OCI-LY7 (cell line): Measurements from ENCODE around the gene OR1F1. TPM values are rescaled to one million over a fixed set of nuclear protein-coding genes. Genes with fewer than 3 reads are reported as not detected.

Experiments used
- BruUV-seq: library from RNA; stranded (reverse); fragments of 400-500 nt; replicated peaks from 2 replicates; lab custom pipeline; 2021; lab: Mats Ljungman, UMichigan
- CTCF ChIA-PET: fragments of 300-600 bp; sonication (Branson Sonifier 250); formaldehyde crosslinking; loops from one replicate; lab custom pipeline; 2022; ENCODE audit warnings: antibody characterized with exemption; ENCODE audit not compliant: unreplicated experiment; lab: Charles Lee
- POLR2A ChIA-PET: fragments of 300-600 bp; sonication (Branson Sonifier 250); formaldehyde crosslinking; loops from one replicate; lab custom pipeline; 2022; ENCODE audit warnings: antibody characterized with exemption; lab: Charles Lee
- DNase-seq: peaks from one replicate; pipeline ENCODE4 v3.0.0-alpha.2; 2015; ENCODE audit warnings: low spot score
- H2AFZ ChIP-seq: fragments of 200-600 bp; sonication (generic), shearing (Covaris generic); 2 replicates; pipeline ENCODE4 v1.6.1; 2014; ENCODE audit warnings: mild to moderate bottlenecking, antibody characterized with exemption, low read length, moderate library complexity
- H3K27ac ChIP-seq: fragments of 200-600 bp; sonication (generic); 2 replicates; pipeline ENCODE4 v1.5.1; 2014; ENCODE audit warnings: mixed run types, low read depth, mild to moderate bottlenecking, moderate library complexity, low read length, inconsistent platforms; ENCODE audit not compliant: poor library complexity, severe bottlenecking
- H3K36me3 ChIP-seq: fragments of 200-600 bp; sonication (generic); 2 replicates; pipeline ENCODE4 v1.6.1; 2014; ENCODE audit warnings: mild to moderate bottlenecking, antibody characterized with exemption, low read length, moderate library complexity, mixed read lengths; ENCODE audit not compliant: insufficient read depth
- H3K4me1 ChIP-seq: fragments of 200-600 bp; sonication (generic); 2 replicates; pipeline ENCODE4 v1.5.1; 2014; ENCODE audit warnings: mild to moderate bottlenecking, low read length; ENCODE audit not compliant: insufficient read depth, poor library complexity, severe bottlenecking
- H3K4me2 ChIP-seq: fragments of 200-600 bp; sonication (generic); 2 replicates; pipeline ENCODE4 v1.6.1; 2014; ENCODE audit warnings: mild to moderate bottlenecking, low read length
- H3K4me3 ChIP-seq: fragments of 200-600 bp; sonication (generic); 2 replicates; pipeline ENCODE4 v1.5.1; 2014; ENCODE audit warnings: mild to moderate bottlenecking, low read depth, low read length; ENCODE audit not compliant: poor library complexity, severe bottlenecking
- H3K79me2 ChIP-seq: fragments of 200-600 bp; sonication (generic); 2 replicates; pipeline ENCODE4 v1.6.1; 2016; ENCODE audit warnings: low read depth, mild to moderate bottlenecking, low read length, moderate library complexity, mixed read lengths; ENCODE audit not compliant: insufficient read depth
- H3K9me2 ChIP-seq: fragments of 200-600 bp; sonication (generic); 2 replicates; pipeline ENCODE4 v1.6.1; 2016; ENCODE audit warnings: mild to moderate bottlenecking, low read length, mixed read lengths; ENCODE audit not compliant: insufficient read depth
- H3K9me3 ChIP-seq: fragments of 200-600 bp; sonication (generic); 2 replicates; pipeline ENCODE4 v1.6.1; 2014; ENCODE audit warnings: mild to moderate bottlenecking, mixed run types, low read length, mixed read lengths
- H4K20me1 ChIP-seq: fragments of 200-600 bp; sonication (generic); 2 replicates; pipeline ENCODE4 v1.6.1; 2014; ENCODE audit warnings: mild to moderate bottlenecking, antibody characterized with exemption, low read length, moderate library complexity, mixed read lengths; ENCODE audit not compliant: insufficient read depth
- EZH2phosphoT487 ChIP-seq: fragments of 200-600 bp; sonication (generic); IDR thresholded peaks from 2 replicates; pipeline ENCODE4 v1.6.1; 2018; ENCODE audit warnings: low read depth, borderline replicate concordance, mild to moderate bottlenecking, mixed run types, antibody characterized with exemption, low read length, moderate library complexity, mixed read lengths
- intact Hi-C: fragments of 100-400 bp; cut with micrococcal nuclease; formaldehyde crosslinking; loops from one replicate; pipeline ENCODE4 v1.10.0; 2022; ENCODE audit not compliant: unreplicated experiment
- total RNA-seq, 2 experiments: library from RNA; depleted of rRNA in 1 of 2; stranded (reverse); fragments of >200 nt in 1 of 2; shearing (Covaris generic) in 1 of 2; gene quantifications; 2 replicates each; pipeline ENCODE4 v1.2.3, GENCODE V29; 2014 to 2022
- TF ChIP-seq, protein P1 (sequence below): fragments of 200-600 bp; sonication (generic); conservative IDR thresholded peaks from 2 replicates; pipeline ENCODE4 v1.5.1; 2014; ENCODE audit warnings: mild to moderate bottlenecking, antibody characterized with exemption, low read length, moderate library complexity, mixed read lengths

The OR1F1 gene
- total RNA-seq, 2 experiments from 2014 or later: not detected

DNA sequence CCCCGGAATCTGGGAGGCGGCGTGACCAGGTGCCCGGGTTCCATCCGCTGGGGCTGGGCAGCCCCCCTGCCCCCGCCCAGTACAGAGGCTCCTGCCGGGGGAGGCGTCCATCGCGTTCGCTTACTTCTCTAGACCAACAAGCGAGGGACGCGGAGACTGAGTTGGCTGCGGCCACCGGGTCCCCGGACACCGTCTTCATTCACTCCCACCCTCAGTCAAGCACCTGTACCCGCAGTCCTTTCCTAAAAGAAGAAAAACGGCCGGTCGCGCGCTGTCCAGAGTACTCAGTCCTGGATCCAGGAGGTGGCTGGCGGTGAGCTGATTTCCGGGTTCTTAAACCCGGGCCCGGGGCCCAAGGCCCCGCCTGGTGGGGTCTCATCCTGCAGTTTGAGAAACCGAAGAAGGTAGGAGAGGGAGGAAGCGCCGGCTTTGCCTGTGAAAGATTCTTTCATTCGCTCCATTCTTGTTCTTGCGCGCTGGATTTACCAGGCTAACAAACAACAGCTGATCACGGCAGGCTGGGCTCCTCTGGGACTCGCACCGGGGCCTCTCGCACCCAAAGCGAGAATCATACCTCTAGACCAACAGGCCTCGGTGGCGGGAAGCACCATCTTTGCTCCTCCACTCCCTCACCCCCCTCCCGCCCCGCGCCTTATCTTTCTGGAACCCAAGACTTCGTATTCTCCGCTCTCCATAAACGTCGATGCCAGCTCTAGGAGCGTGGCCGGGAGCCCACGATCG lies 17.4 kb upstream of the OR1F1 start:
- no peak overlapping the region for H3K4me3 ChIP-seq
- ChIA-PET CTCF (no interaction called here), POLR2A (interaction anchor here (0.5 to 0.6 kb wide), 3 partner anchors 9 to 325 kb away, joined by 3 to 5 read pairs (median 4); no protein-coding TSS in a partner anchor)
- no TSS peak for BruUV-seq
- H3K27ac ChIP-seq: no peak overlapping the region
- H3K4me2 ChIP-seq: no peak overlapping the region; the same call in 1 of the 2 replicates
- TF ChIP-seq, protein P1, sequence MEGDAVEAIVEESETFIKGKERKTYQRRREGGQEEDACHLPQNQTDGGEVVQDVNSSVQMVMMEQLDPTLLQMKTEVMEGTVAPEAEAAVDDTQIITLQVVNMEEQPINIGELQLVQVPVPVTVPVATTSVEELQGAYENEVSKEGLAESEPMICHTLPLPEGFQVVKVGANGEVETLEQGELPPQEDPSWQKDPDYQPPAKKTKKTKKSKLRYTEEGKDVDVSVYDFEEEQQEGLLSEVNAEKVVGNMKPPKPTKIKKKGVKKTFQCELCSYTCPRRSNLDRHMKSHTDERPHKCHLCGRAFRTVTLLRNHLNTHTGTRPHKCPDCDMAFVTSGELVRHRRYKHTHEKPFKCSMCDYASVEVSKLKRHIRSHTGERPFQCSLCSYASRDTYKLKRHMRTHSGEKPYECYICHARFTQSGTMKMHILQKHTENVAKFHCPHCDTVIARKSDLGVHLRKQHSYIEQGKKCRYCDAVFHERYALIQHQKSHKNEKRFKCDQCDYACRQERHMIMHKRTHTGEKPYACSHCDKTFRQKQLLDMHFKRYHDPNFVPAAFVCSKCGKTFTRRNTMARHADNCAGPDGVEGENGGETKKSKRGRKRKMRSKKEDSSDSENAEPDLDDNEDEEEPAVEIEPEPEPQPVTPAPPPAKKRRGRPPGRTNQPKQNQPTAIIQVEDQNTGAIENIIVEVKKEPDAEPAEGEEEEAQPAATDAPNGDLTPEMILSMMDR: no peak
- no peak for TF ChIP-seq EZH2phosphoT487
- H3K4me1 ChIP-seq: peaks cover 16% of the 10 kb centered on the region
- H2AFZ ChIP-seq: no peak overlapping the region
- no peaks in the 10 kb centered on the region for H3K79me2 ChIP-seq
- H3K36me3 ChIP-seq: no peaks in the 10 kb centered on the region
- no peak for DNase-seq
- H3K9me2 ChIP-seq: no peaks in the 10 kb centered on the region
- H4K20me1 ChIP-seq: no peaks in the 10 kb centered on the region
- intact Hi-C loops: no loop called here
- H3K9me3 ChIP-seq: no peaks in the 10 kb centered on the region

DNA sequence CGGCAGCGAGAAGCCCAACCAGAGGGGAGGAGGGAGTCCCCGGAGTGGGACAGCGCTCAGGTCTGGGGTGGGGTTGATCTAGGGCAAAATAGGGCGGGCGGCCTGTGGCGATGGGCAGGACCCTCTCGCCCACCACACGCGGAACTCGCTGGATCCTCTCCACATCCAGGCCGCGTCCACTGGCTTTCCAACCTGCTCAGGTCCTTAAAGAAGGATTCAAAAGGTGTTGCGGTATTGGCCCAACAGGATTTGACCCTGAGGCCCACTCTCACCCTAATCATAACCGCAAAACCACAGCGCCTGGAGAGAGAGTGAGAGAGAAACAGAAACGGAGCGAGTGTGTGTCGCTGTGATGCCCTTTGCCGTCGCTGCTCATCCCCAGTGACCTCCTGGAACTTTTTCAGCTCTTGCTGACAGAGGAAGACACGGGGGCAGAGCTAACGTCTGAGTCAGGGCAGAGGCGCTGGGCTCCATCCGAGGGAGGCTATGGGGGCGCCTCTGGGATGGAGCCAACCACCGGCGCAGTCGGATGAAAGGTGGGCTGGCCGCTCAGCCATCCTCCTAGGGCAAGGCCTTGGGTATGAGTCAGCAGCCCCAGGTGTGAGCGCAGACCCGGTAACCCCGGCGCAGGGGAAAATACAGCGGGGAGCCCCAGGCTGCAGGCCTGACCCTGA lies 16.7 kb upstream of the OR1F1 start:
- no peaks in the 10 kb centered on the region for H3K79me2 ChIP-seq
- H3K27ac ChIP-seq: no peak overlapping the region
- no peak overlapping the region for H3K4me3 ChIP-seq
- TF ChIP-seq, protein P1: no peak
- no peak for TF ChIP-seq EZH2phosphoT487
- intact Hi-C loops: no loop called here
- H3K4me2 ChIP-seq: peak overlapping the region; percentile 1; the same call in 1 of the 2 replicates
- no peaks in the 10 kb centered on the region for H3K36me3 ChIP-seq
- DNase-seq: no peak
- ChIA-PET POLR2A (interaction anchor here (0.5 kb wide), 2 partner anchors 8 to 35 kb away, joined by 3 to 4 read pairs; no protein-coding TSS in a partner anchor), CTCF (no interaction called here)
- 0 out of 2 replicates have a peak overlapping the region, but pooled peaks have one; percentile 5 for H2AFZ ChIP-seq
- peaks cover 13% of the 10 kb centered on the region for H3K4me1 ChIP-seq
- BruUV-seq: no TSS peak
- H3K9me2 ChIP-seq: no peaks in the 10 kb centered on the region
- no peaks in the 10 kb centered on the region for H3K9me3 ChIP-seq
- no peaks in the 10 kb centered on the region for H4K20me1 ChIP-seq
